ENCODE measurements around the gene PLEKHO2. TPM values are rescaled to one million over a fixed set of nuclear protein-coding genes. Genes with fewer than 3 reads are reported as not detected.
A peak's percentile ranks its signal among the peaks of the same experiment; 100 is the strongest.

PLEKHO2 gene
- total RNA-seq, 1 donor from 2014 or later: 8.8 TPM

GRCh38 chr15:64837502-64837901 is 4.2 kb upstream of the PLEKHO2 start:
- Mint-ChIP-seq H3K36me3 (peaks cover 2% of the 10 kb centered on the region), H3K4me3 (no peak overlapping the region), H3K27ac (no peak overlapping the region), H3K9me3 (no peaks in the 10 kb centered on the region), H3K4me1 (peaks cover 20% of the 10 kb centered on the region), H3K27me3 (ENCODE audit: low read depth) (no peaks in the 10 kb centered on the region)
- no peak for DNase-seq (ENCODE audit: low spot score in 2 of 2, unreplicated experiment in 2 of 2)
- no peak for TF ChIP-seq CTCF (IDR thresholded peaks at IDR 0.05; ENCODE audit: unreplicated experiment)

- Mint-ChIP-seq H3K27ac (peak overlapping the region; percentile 54), H3K9me3 (no peaks in the 10 kb centered on the region), H3K4me1 (peaks cover 47% of the 10 kb centered on the region), H3K4me3 (peak overlapping the region; percentile 81), H3K27me3 (ENCODE audit: low read depth) (no peaks in the 10 kb centered on the region), H3K36me3 (no peaks in the 10 kb centered on the region)
- no peak for TF ChIP-seq CTCF (IDR thresholded peaks at IDR 0.05; ENCODE audit: unreplicated experiment)
- no peak for DNase-seq (ENCODE audit: low spot score in 2 of 2, unreplicated experiment in 2 of 2)
These were observed 713 bp upstream of the PLEKHO2 start for GRCh38 chr15:64841060-64841343.

GRCh38 chr15:64842096-64842939 is 603 bp downstream of the PLEKHO2 start:
- Mint-ChIP-seq H3K4me3 (peak overlapping the region; percentile 76), H3K4me1 (peaks cover 44% of the 10 kb centered on the region), H3K27me3 (ENCODE audit: low read depth) (no peaks in the 10 kb centered on the region), H3K9me3 (no peaks in the 10 kb centered on the region), H3K36me3 (no peaks in the 10 kb centered on the region), H3K27ac (peak overlapping the region; percentile 62)
- no peak for DNase-seq (ENCODE audit: low spot score in 2 of 2, unreplicated experiment in 2 of 2)
- no peak for TF ChIP-seq CTCF (IDR thresholded peaks at IDR 0.05; ENCODE audit: unreplicated experiment)

DNA sequence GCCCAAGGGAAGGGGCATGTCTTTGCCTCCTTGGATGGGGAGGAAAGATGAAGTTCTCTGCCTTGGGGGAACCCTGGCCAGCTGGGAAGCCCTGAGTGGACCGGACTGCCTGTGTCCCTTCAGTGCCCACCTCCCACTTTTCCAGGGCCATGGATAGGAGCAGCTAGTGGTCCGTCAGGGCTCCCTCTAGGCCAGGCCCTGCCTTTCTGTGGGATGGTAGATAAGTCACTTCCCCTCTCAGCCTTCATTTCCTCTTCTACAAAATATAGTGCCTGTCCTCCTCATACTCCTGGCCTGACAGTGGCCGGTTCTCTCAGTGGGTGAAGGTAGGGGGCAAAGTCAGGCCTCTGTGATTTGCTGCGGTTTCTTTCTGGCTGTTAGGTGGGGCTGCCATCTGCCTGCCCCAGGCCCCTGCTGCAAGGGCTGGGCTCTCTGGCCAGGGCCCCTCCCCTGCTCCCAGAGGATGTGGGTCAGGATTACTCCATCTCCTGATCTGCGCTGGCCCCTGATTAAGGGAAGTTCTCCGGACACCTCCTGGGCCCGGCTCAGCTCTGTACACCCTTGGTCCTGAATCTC is 1.4 kb downstream of the PLEKHO2 start:
- H3K27ac Mint-ChIP-seq: no peak overlapping the region
- peak overlapping the region; percentile 76 for H3K4me3 Mint-ChIP-seq
- no peaks in the 10 kb centered on the region for H3K36me3 Mint-ChIP-seq
- no peaks in the 10 kb centered on the region for H3K27me3 Mint-ChIP-seq (ENCODE audit: low read depth)
- no peaks in the 10 kb centered on the region for H3K9me3 Mint-ChIP-seq
- TF ChIP-seq CTCF (IDR thresholded peaks at IDR 0.05; ENCODE audit: unreplicated experiment): no peak
- peaks cover 44% of the 10 kb centered on the region for H3K4me1 Mint-ChIP-seq
- no peak for DNase-seq (ENCODE audit: low spot score in 2 of 2, unreplicated experiment in 2 of 2)

- peak overlapping the region; percentile 9 for H3K4me3 Mint-ChIP-seq
- peaks cover 44% of the 10 kb centered on the region for H3K4me1 Mint-ChIP-seq
- no peaks in the 10 kb centered on the region for H3K27me3 Mint-ChIP-seq (ENCODE audit: low read depth)
- no peak overlapping the region for H3K27ac Mint-ChIP-seq
- H3K9me3 Mint-ChIP-seq: no peaks in the 10 kb centered on the region
- DNase-seq (ENCODE audit: low spot score in 2 of 2, unreplicated experiment in 2 of 2): no peak
- H3K36me3 Mint-ChIP-seq: no peaks in the 10 kb centered on the region
- TF ChIP-seq CTCF (IDR thresholded peaks at IDR 0.05; ENCODE audit: unreplicated experiment): no peak
These were observed 2.3 kb downstream of the PLEKHO2 start for GRCh38 chr15:64843991-64844390.
